GM10847 (cell line): ENCODE data around the gene DENR.

ENCODE experiments used
- POLR2A ChIP-seq: IDR thresholded peaks from 2 replicates; pipeline ENCODE4 v1.6.1; 2011; ENCODE audit not compliant: insufficient read length; ENCODE audit errors: extremely low read depth

The DENR gene

GRCh38 chr12:122807651-122808050 is 55.0 kb downstream of the DENR start:
- no peak for TF ChIP-seq POLR2A

- TF ChIP-seq POLR2A: no peak
These were observed 59.2 kb downstream of the DENR start for GRCh38 chr12:122811777-122812176.

DNA sequence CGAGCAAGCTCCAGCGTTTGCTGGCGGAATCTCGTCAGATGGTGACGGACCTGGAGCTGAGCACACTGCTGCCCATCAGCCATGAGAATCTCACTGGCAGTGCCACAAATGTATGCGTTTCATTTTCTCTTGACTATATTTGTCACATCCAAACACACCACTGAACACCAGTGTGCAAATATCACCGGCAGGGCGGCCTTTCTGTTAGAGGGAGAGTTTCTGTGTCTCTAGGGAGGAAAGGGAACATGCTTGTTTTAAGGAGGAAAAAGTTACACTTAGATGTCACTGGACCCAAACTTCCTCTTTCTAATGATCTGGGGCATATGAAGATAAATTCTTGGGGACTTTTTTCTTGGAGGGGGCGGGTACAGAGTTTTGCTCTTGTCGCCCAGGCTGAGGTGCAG is 60.7 kb downstream of the DENR start:
- TF ChIP-seq POLR2A: no peak

GRCh38 chr12:122819209-122819785 is 66.7 kb downstream of the DENR start:
- no peak for TF ChIP-seq POLR2A

DNA sequence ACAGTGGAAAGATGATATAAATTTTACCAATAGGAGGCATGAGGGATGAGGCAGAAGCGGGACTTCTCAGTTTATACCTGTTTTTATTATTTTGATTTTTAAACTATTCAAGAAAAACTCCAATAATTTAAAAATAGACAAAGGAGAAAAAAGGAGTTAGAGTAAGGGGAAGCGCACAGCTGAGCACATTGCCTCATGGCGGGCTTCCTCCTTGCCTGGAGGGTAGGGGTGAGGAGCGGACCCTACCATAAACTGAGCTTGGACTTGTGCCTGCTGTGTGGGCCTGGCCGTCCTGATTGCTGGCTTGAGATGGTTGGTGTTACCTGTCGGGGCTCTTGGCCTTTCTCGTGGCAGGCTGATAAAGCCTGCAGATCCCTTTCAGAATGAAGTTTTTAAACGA is 67.5 kb downstream of the DENR start:
- TF ChIP-seq POLR2A: no peak
